NCI-H1436 treated with DMSO at 0.1 percent for 48 hours (cell line): ENCODE measurements around the gene GALNT4.

ENCODE experiments used
- DNase-seq: peaks from one replicate; lab custom pipeline; 2025; lab: John Stamatoyannopoulos, UW

GALNT4 gene

GRCh38 chr12:89524541-89525304, at the start of gene GALNT4:
TSS of gene GALNT4 (minus strand) at chr12:89524796. CDS start at chr12:89524549, 247 bp downstream.
- DNase-seq, result no peak

- DNase-seq, result no peak
Observed at GRCh38 chr12:89573051-89573810, 48.6 kb upstream of the GALNT4 start.

DNA sequence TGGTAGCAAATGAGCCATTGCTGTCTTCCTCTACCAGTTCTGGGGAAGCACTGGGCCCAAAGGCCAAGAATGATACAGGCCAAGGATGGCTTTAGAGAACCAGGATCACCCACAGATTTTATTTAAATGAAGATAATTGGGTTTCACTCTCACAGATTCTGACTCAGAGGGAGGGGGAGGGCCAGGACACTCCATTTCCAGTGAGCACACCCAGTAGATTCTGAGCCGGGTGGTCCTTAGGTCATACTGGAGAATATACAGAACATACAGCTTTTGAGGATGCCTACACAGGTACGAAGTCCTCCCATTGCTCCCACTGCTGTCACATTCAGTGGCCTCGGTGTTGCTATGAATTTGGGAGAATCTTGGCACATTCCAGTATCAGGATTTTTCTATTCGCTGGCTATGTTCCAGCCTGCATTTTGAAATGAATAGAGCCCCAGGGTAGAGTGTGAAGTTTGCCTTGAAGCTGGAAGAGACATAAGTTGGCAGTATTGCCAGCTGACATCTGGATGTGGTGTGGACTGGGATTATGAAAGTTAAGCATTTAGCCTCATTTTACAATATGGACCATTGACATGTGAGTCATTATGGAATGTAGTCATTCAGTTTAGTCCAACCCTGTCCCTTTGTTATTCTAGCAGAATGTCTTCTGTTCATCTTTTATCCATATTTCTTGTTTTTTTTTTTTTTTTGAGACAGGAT, 47.0 kb upstream of the GALNT4 start:
- DNase-seq, result no peak

DNA sequence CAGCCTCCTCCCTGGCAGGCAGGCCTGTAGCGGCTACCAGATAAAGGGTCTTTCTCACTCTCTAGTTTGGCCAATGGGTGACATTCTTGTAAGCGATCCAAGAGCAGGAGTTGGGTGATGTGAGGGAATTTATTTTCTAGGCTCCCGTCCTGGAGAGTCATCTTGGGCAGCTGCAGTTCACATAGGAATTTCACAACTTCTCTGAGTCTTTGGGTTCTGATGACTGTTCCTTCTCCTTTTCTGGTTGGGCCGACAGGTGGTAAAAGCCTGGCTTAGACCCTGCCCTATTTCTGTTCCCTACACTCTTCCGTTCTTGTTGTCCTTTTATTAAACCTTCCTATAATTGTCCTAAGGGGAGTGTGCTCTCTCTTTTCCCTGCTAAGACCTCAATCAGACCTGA, 43.9 kb upstream of the GALNT4 start:
- DNase-seq, result no peak

- DNase-seq, result no peak
Observed at GRCh38 chr12:89567691-89568239, 43.2 kb upstream of the GALNT4 start.

GRCh38 chr12:89566615-89567014, 42.0 kb upstream of the GALNT4 start:
- DNase-seq, result no peak

DNA sequence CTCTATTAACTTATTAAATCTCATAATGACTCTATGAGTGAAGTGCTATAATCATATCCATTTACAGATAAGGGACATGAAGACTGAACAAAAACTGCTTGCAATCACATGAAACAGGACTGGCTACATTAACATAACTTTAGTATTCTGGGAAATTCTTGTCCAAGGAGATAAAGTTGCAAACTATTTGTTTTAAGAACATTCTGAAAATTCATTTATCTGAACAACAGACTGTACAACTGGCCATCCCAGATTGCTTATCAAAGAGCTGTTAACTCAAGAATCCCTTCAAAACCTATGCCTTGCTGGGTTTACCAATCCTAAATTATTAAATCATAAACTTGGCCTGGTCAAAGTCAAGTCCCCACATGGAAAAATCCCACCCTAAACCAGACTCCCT, 40.4 kb upstream of the GALNT4 start:
- DNase-seq, result no peak

GRCh38 chr12:89559753-89560152, 35.2 kb upstream of the GALNT4 start:
- no peak for DNase-seq

DNA sequence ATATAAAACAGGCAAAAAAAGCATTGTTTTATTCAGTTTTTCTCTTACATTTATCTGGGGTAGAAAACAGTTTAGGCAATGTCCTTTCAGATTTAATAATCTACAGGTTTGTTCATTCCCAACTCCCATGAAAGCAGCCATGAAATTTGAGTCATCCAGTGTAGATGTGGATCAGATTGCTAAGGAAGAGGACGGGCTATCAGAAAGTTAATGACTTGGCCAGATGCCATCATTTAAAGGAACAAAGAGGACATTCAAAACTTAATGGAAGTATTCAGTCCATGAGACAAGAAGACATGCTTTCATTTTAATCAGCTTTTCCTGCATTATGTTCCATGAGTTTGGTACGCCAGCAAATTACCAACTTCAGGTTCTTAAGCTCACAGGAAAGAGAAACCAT, 32.4 kb upstream of the GALNT4 start:
- DNase-seq, result no peak

GRCh38 chr12:89552376-89552775, 27.8 kb upstream of the GALNT4 start:
- no peak for DNase-seq

- no peak for DNase-seq
Observed at GRCh38 chr12:89551747-89552146, 27.2 kb upstream of the GALNT4 start.

DNA sequence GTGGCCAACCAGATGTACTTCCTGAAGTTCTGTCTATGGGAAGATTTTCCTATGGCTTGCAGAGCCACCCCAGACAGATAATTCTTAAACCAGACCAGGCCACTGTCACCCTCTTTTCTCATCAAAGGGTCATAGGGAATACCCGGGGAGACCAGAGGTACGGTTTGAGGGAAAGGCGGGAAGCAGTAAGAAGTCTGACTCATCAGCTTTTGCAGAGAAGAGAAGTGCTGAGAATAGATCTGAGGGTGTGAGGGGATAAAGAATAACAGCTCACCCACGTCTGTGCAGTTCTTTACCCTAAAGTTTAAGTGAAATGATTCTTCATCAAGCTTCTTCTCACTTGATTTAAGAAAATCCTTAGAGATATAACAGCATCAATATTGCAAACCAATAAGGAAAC, 22.5 kb upstream of the GALNT4 start:
- DNase-seq, result no peak

GRCh38 chr12:89546151-89546550, 21.6 kb upstream of the GALNT4 start:
- no peak for DNase-seq

- DNase-seq, result no peak
Observed at GRCh38 chr12:89544681-89545184, 20.1 kb upstream of the GALNT4 start.

GRCh38 chr12:89544022-89544421, 19.4 kb upstream of the GALNT4 start:
- DNase-seq, result no peak

- peak; percentile 6 for DNase-seq
Observed at GRCh38 chr12:89542912-89543592, 18.5 kb upstream of the GALNT4 start.

DNA sequence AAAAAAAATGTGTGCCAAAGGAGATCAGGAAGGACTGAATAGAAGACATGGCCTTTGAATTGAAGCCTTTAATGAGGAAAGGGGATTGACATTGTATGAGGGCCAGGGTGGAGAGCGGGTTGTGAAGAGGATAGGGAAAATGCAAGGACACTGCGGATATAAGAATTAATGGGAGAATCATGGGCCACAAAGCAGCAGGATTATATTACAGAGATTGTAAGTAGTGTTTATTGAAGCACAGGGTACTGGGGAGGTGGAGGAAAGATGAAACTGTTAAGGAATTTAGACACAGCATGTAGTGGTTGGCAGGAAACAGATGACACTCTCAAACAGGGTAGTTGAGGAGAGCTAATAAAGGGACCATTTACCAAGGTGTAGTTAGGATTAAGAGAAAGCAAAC, 17.6 kb upstream of the GALNT4 start:
- DNase-seq, result no peak

- DNase-seq, result no peak
Observed at GRCh38 chr12:89540586-89540985, 16.0 kb upstream of the GALNT4 start.

DNA sequence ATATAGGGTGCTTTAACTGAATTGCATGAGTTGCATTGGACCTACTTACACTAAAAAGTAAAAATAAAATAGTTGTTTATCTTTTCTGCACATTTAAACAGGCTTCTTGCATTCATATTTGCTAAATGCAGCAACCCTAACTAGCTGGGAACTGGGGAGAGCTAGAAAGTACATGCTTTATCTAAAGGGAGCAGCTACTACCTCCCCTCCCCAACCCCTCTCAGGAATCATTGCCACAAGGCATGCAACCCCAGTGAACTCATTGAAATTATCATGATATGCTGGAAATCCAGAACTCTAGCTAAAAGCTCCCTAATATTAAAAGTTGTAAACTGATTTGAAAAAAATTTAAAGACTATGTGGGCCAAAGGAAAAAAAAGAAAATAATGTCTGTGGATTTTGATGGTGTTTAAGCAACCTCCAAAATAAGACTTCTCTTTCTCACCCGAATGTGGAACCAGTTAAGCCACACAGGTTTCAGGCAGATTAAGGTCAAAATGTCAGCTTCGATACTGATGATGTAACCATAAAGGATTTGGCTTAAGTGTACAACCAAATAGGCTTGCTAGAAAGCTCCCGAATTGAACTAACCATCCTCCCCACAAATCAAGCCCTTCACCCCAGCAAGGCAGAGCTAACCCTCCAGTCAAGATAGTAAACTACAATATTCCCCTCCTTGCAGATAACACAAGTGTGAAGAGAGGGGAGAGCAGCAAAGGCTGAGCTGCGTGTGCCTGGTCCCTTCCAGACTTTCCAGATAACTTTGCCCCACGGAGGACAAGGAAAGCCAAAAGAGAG, 15.0 kb upstream of the GALNT4 start:
- DNase-seq, result no peak

- no peak for DNase-seq
Observed at GRCh38 chr12:89538897-89539296, 14.3 kb upstream of the GALNT4 start.

DNA sequence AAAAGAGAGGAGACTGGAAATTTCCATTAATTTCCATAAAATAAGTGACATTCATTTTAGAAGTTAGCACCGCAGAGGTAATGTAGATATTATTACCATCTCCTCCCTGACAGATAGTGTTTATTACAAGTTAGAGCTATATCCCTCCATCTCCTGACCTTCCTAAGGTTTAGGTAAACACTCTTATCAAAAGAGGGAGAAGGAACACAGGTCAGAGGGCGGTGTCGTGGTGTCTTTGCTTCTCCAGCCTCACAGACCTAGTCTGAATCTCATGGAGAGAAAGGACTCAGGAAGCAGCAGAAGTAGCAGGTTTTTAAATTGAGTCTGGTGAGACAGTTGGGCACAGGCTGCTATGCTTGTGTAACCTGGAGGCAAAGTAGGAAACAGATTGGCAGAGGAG, 12.8 kb upstream of the GALNT4 start:
- no peak for DNase-seq
